ENCODE measurements around the gene NECTIN1.

NECTIN1 gene

GRCh38 chr11:119635776-119636175, 93.2 kb downstream of the NECTIN1 start:
- no peak for DNase-seq

- no peak for DNase-seq
These were observed 93.8 kb downstream of the NECTIN1 start for GRCh38 chr11:119635041-119635740.

DNA sequence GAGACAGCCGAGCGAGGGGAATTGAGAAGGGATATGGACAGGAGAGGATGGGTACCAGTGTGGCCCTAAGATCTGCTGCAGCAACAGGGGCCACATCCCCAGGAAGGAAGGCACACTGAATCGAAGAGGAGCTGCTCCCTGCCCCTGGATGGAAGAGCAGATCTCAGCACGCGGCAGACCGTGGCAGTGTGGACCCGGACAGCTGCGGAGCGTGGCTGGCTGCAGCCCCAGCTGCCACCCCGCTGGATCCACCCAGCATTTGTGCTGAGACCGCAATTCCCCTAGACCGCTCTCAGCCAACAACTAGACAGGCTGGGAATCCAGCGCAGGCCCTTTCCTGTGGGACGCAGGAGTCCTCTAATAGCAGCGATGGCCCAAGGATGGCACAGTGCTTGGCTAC, 94.7 kb downstream of the NECTIN1 start:
- DNase-seq = no peak

DNA sequence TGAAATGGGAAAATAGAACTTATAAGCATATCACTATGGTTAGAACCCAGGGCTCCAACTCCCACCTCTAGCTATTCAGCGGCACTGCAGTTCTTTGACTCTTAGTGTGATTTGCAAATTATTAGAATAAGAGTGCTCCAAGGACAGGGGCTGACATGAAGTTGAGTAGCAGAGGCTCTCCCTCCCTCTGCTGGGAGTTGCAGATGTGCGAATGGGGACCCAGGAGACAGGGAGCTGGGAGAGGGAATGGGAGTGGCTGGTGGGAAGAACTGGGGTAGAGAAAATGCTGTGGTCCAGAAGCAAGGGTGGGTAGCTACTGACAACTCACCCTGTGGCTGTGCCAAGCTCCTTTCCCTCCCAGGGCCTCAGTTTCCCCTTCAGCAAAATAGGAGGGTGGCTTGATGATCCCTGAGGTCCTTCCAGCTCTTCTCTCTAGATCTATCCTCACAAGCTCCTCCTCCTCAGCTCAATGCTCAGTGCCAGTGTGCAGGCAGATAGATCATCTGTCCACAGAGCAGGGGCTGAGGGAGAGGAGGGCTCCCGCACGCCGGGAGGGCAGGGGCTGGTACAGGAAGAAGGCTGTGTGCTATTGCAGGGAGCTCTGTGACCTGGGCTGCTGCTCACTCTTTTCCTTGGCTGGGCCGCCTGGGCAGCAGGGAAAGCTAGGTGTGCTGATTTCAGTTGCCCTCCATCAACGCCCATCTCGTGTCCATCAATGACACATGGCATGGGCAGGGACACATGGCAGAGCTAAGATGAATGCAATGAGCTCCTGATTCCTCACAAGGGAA, 99.0 kb downstream of the NECTIN1 start:
- DNase-seq = no peak

DNA sequence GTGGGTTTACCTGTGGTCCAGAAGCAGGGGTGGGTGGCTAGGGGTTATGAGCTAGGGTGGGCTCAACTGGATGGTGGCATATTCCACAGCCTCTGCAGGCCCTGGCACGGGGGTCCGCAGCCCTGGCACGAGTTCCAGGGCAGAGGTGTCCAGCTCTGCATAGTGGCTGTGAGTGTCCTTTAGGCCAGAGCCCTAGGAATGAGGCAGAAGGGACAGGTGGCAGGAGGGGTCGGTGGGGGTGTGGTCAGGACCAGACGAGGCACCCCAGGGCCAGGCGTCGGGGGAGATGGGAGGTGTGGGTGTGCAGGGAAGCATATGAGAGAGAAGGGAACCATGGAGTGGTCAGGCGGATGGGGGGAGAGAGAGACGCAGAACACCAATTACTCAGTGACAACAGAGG, 99.9 kb downstream of the NECTIN1 start:
- no peak for DNase-seq

- no peak for DNase-seq
These were observed 101.7 kb downstream of the NECTIN1 start for GRCh38 chr11:119627286-119627685.

DNA sequence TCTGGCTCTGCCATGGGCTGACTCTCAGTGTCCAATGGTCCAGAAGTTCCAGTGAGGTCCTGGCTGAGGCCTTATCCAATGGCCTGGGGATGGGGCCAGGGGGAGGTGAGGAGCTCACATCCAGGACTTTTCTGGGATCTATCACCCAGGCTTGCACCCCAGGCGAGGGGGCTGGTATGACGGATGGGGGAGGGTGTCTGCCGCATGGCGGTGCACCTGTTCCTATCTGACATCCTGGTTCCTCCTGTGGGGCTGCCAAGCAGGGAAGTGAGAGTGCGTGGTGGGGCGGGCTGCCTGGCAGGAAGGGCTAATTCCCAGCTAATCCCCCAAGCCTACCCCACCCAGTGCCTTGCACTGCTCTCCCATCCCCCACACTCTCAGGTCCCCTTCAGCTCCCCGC, 102.1 kb downstream of the NECTIN1 start:
- no peak for DNase-seq

GRCh38 chr11:119626197-119626841, 102.7 kb downstream of the NECTIN1 start:
- DNase-seq = no peak

- no peak for DNase-seq
These were observed 103.6 kb downstream of the NECTIN1 start for GRCh38 chr11:119625206-119625978.

DNA sequence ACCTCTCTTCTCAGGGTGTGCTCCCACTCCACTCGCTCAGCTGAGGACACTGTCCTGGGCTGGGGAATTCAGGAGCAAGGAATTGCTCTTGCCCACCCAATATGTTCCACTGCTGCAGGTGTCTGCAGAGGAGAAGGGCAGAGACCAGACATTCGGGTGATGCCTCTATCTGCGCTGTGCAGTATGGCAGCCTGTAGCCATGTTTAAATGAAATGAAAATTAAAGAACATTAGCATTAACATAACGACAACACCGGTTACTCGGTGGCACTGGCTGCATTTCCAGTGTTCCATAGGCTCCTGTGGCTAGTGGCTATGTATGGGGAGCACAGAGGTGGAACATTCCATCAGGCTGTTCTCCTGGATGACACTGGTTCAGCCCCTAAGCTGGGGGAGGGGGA, 104.4 kb downstream of the NECTIN1 start:
- DNase-seq = no peak

- no peak for DNase-seq
These were observed 104.8 kb downstream of the NECTIN1 start for GRCh38 chr11:119624102-119624615.

GRCh38 chr11:119623682-119624081, 105.3 kb downstream of the NECTIN1 start:
- DNase-seq = no peak

GRCh38 chr11:119622454-119623143, 106.4 kb downstream of the NECTIN1 start:
- DNase-seq = no peak

GRCh38 chr11:119619665-119620064, 109.3 kb downstream of the NECTIN1 start:
- DNase-seq = no peak

DNA sequence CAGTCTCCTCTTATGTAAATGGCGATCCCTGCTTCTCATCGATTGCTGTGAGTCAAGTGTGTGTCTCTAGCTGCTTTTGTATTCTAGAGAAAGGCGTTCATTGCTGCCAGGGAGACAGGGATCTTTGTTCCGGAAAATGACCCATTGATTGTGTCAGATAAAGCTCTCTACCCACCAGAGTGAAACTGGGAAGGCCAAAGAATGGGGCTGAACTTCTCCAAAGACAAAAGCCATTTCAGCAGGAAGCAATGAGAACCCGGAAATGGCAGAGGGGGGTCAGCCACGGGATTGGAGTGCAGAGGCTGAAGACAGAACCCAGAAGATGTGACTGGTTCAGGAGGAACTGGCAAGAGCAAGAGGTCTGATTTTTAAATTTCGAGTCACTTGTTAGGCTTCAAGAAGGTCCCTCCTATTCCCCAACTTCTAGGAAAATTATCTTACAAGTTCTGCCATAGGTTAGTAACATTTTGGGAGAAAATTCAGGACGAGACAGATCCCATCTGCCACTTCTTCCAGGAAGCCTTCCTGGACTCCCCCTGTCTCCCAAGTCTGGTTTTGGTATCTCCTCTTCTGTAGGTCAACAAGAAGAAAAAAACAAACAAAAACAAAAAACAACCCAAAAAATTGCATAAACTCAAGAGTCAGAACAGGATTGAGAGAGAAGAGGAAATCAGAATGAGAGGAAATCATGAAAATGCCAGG, 110.6 kb downstream of the NECTIN1 start:
- no peak for DNase-seq

DNA sequence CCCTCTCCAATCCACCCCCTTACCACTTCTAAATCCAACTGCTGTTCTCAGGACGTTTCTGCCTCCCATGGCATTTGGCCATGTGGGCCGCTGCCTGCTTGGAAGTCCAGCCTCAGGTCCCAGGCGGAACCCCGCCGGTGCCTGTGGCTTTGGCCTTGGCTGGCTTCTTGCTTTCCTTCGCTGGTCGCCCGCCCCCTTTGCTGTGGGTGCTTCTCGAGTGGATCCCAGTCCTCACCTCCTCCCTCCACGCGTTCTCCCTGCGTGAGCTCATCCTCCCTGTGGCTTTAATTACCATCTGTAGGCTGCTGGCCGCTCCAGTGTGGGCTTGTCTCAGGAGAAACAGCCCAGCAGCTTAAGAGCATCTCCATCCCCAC, 111.7 kb downstream of the NECTIN1 start:
- no peak for DNase-seq

DNA sequence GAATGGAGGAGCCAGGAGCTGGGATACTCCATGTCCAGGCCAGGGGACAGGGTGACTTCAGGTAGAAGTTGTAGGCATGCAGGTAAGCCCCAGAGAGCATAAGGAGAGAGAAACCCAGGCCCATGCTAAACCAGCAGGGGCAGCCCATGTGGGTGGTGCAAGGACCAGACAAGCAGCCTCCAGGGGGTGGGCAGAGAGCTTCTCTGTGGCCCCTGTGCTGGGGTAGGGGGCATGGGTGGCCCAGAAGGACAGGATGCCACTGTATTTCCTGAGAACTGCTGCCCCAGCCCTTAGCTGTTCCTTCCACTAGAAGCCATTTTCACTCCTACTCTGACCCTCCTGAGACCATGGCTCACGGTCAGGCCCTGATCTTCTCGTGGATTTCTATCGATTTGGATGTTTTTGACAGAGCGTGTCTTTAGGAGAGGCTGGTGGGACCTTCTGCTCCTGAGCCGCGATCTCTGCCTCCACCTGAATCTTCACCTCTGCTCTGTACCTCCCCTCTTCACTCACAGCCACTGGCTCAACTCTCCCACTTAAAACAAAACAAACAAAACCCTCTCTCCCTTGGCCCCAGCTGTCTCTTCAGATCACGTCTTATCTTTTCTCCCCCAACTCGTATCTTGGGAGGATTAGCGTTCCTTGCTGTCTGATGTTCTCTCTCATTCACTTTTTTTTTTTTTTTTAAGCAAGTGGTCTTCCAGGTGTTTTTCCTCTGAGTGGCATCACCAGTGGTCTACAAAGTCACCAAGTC, 112.2 kb downstream of the NECTIN1 start:
- no peak for DNase-seq

GRCh38 chr11:119615882-119616196, 113.2 kb downstream of the NECTIN1 start:
- DNase-seq = no peak

GRCh38 chr11:119615003-119615881, 113.8 kb downstream of the NECTIN1 start:
- DNase-seq = no peak
